GM18870 (cell line): ENCODE measurements around the gene MAP3K21.

Experiments
- ATAC-seq: cut with Tn5 transposase; IDR thresholded peaks from one replicate; pipeline ENCODE4 v1.9.1; 2021; ENCODE audit warnings: moderate library complexity; ENCODE audit not compliant: unreplicated experiment

The MAP3K21 gene

GRCh38 chr1:233323718-233324117 lies 3.8 kb upstream of the MAP3K21 start:
- ATAC-seq = no peak

GRCh38 chr1:233326319-233326718 lies 1.2 kb upstream of the MAP3K21 start:
- ATAC-seq = no peak

GRCh38 chr1:233326811-233327650 lies 493 bp upstream of the MAP3K21 start:
- ATAC-seq = no peak

GRCh38 chr1:233328142-233328921 lies 808 bp downstream of the MAP3K21 start:
- no peak for ATAC-seq

GRCh38 chr1:233331676-233332519 lies 4.4 kb downstream of the MAP3K21 start:
- ATAC-seq = no peak

- no peak for ATAC-seq
Observed at GRCh38 chr1:233333086-233333485, 5.6 kb downstream of the MAP3K21 start.

- ATAC-seq = no peak
Observed at GRCh38 chr1:233334092-233334491, 6.6 kb downstream of the MAP3K21 start.

- ATAC-seq = no peak
Observed at GRCh38 chr1:233336554-233337456, 9.3 kb downstream of the MAP3K21 start.

GRCh38 chr1:233337505-233337904 lies 10.0 kb downstream of the MAP3K21 start:
- ATAC-seq = no peak

- ATAC-seq = no peak
Observed at GRCh38 chr1:233338102-233338501, 10.6 kb downstream of the MAP3K21 start.

- ATAC-seq = no peak
Observed at GRCh38 chr1:233340031-233340555, 12.6 kb downstream of the MAP3K21 start.

- ATAC-seq = no peak
Observed at GRCh38 chr1:233340966-233341516, 13.5 kb downstream of the MAP3K21 start.

GRCh38 chr1:233342086-233342485 lies 14.6 kb downstream of the MAP3K21 start:
- no peak for ATAC-seq

- no peak for ATAC-seq
Observed at GRCh38 chr1:233343262-233343661, 15.7 kb downstream of the MAP3K21 start.

GRCh38 chr1:233347338-233347737 lies 19.8 kb downstream of the MAP3K21 start:
- no peak for ATAC-seq

- no peak for ATAC-seq
Observed at GRCh38 chr1:233349137-233349536, 21.6 kb downstream of the MAP3K21 start.

GRCh38 chr1:233354983-233355382 lies 27.5 kb downstream of the MAP3K21 start:
- ATAC-seq = no peak

GRCh38 chr1:233355841-233356704 lies 28.5 kb downstream of the MAP3K21 start:
- ATAC-seq = no peak

GRCh38 chr1:233356705-233356987 lies 29.1 kb downstream of the MAP3K21 start:
- no peak for ATAC-seq
